Stimulated activated CD4-positive, alpha-beta T cell treated with anti-CD3 and anti-CD28 coated beads, Interleukin-4, amount 100 ng/mL, for 4 hours (primary cell): ENCODE measurements around the gene FRY.

Source experiments
- DNase-seq, 2 experiments: peaks; one replicate each; pipeline ENCODE4 v3.0.0-alpha.2; 2020

FRY gene

GRCh38 chr13:32179708-32180107 lies 148.1 kb downstream of the FRY start:
- no peak for DNase-seq

GRCh38 chr13:32187651-32188050 lies 156.1 kb downstream of the FRY start:
- DNase-seq: no peak

GRCh38 chr13:32191452-32191998 lies 160.0 kb downstream of the FRY start:
- no peak for DNase-seq

GRCh38 chr13:32195713-32196112 lies 164.1 kb downstream of the FRY start:
- DNase-seq: no peak

- no peak for DNase-seq
Measured at GRCh38 chr13:32199168-32199567, 167.6 kb downstream of the FRY start.

GRCh38 chr13:32200741-32201140 lies 169.2 kb downstream of the FRY start:
- DNase-seq: no peak

- no peak for DNase-seq
Measured at GRCh38 chr13:32201809-32202208, 170.2 kb downstream of the FRY start.

GRCh38 chr13:32202268-32202667 lies 170.7 kb downstream of the FRY start:
- DNase-seq: no peak

- DNase-seq: no peak
Measured at GRCh38 chr13:32203221-32203620, 171.6 kb downstream of the FRY start.

- no peak for DNase-seq
Measured at GRCh38 chr13:32203736-32204135, 172.2 kb downstream of the FRY start.

- DNase-seq: no peak
Measured at GRCh38 chr13:32205431-32206096, 174.0 kb downstream of the FRY start.

GRCh38 chr13:32206097-32206740 lies 174.6 kb downstream of the FRY start:
- DNase-seq: no peak

- no peak for DNase-seq
Measured at GRCh38 chr13:32208860-32209259, 177.3 kb downstream of the FRY start.

GRCh38 chr13:32209652-32210051 lies 178.1 kb downstream of the FRY start:
- no peak for DNase-seq

GRCh38 chr13:32210101-32210500 lies 178.5 kb downstream of the FRY start:
- DNase-seq: no peak

GRCh38 chr13:32211813-32212212 lies 180.2 kb downstream of the FRY start:
- DNase-seq: no peak

- no peak for DNase-seq
Measured at GRCh38 chr13:32212421-32212820, 180.8 kb downstream of the FRY start.

- no peak for DNase-seq
Measured at GRCh38 chr13:32213626-32214025, 182.1 kb downstream of the FRY start.

GRCh38 chr13:32214071-32214470 lies 182.5 kb downstream of the FRY start:
- no peak for DNase-seq

GRCh38 chr13:32216281-32216680 lies 184.7 kb downstream of the FRY start:
- DNase-seq: no peak

GRCh38 chr13:32222046-32222676 lies 190.6 kb downstream of the FRY start:
- DNase-seq: no peak

- no peak for DNase-seq
Measured at GRCh38 chr13:32224916-32225315, 193.3 kb downstream of the FRY start.

GRCh38 chr13:32225481-32225931 lies 193.9 kb downstream of the FRY start:
- no peak for DNase-seq
